Panc1 (cell line): ENCODE measurements around the gene MYH7B. TPM values are rescaled to one million over a fixed set of nuclear protein-coding genes. Genes with fewer than 3 reads are reported as not detected.

Source experiments
- ATAC-seq: fragments of 200-7000 bp; cut with Tn5 transposase; 2 replicates; pipeline ENCODE4 v1.9.1; 2020; ENCODE audit warnings: mild to moderate bottlenecking, moderate library complexity
- BruUV-seq: library from RNA; stranded (reverse); fragments of 400-500 nt; replicated peaks from 2 replicates; lab custom pipeline; 2021; lab: Mats Ljungman, UMichigan
- CTCF ChIA-PET: fragments of 300-600 bp; sonication (Branson Sonifier 250); formaldehyde crosslinking; loops from one replicate; lab custom pipeline; 2022; ENCODE audit warnings: antibody characterized with exemption; lab: Charles Lee
- POLR2A ChIA-PET: fragments of 300-600 bp; sonication (Branson Sonifier 250); formaldehyde crosslinking; loops from one replicate; lab custom pipeline; 2022; ENCODE audit warnings: antibody characterized with exemption; lab: Charles Lee
- DNase-seq: peaks from one replicate; pipeline ENCODE4 v3.0.0-alpha.2; 2010; ENCODE audit warnings: low read depth, low spot score
- H3K27ac ChIP-seq: 2 replicates; pipeline ENCODE4 v1.5.1; 2011; ENCODE audit warnings: mild to moderate bottlenecking, low read length, inconsistent platforms
- H3K27me3 ChIP-seq: fragments of 200-500 bp; sonication (Bioruptor generic); 2 replicates; pipeline ENCODE4 v1.6.0; 2014; ENCODE audit warnings: low read length, inconsistent platforms; ENCODE audit not compliant: control insufficient read depth, insufficient read depth
- H3K36me3 ChIP-seq: fragments of 200-500 bp; sonication (Bioruptor generic); 2 replicates; pipeline ENCODE4 v1.5.1; 2014; ENCODE audit warnings: inconsistent platforms, mild to moderate bottlenecking, low read length, moderate library complexity; ENCODE audit not compliant: control insufficient read depth, insufficient read depth
- H3K4me1 ChIP-seq: 2 replicates; pipeline ENCODE4 v1.5.1; 2011; ENCODE audit warnings: inconsistent platforms, mild to moderate bottlenecking, low read length, moderate library complexity; ENCODE audit not compliant: control insufficient read depth, insufficient read depth
- H3K4me3 ChIP-seq, 2 experiments: 2 replicates each; pipeline ENCODE4 v1.5.1; 2011 to 2012; ENCODE audit warnings: low read depth in 2 of 2, low read length in 2 of 2, mild to moderate bottlenecking in 2 of 2, inconsistent platforms in 1 of 2, moderate library complexity in 1 of 2
- H3K9me3 ChIP-seq: fragments of 200-500 bp; sonication (Bioruptor generic); 2 replicates; pipeline ENCODE4 v1.5.1; 2014; ENCODE audit warnings: low read depth, mild to moderate bottlenecking, inconsistent platforms, low read length, moderate library complexity; ENCODE audit not compliant: control insufficient read depth, insufficient read depth
- POLR2AphosphoS5 ChIP-seq: IDR thresholded peaks from 2 replicates; pipeline ENCODE4 v1.6.1; 2012; ENCODE audit warnings: mild to moderate bottlenecking, low read depth, low read length, moderate library complexity
- SIN3A ChIP-seq: IDR thresholded peaks from 2 replicates; pipeline ENCODE4 v1.6.1; 2012; ENCODE audit warnings: low read depth, mild to moderate bottlenecking, low read length, moderate library complexity, borderline replicate concordance; ENCODE audit not compliant: insufficient read depth
- TCF7L2 ChIP-seq: IDR thresholded peaks from 2 replicates; pipeline ENCODE4 v1.6.1; 2011; ENCODE audit warnings: mild to moderate bottlenecking, low read depth, low read length, inconsistent platforms
- in situ Hi-C: cut with HindIII; loops from 2 replicates; pipeline ENCODE4 v1.10.0; 2016; ENCODE audit warnings: low sequenced_read_pairs, low pct_unique_long_range_greater_than_20kb
- intact Hi-C: fragments of 100-400 bp; cut with micrococcal nuclease; formaldehyde crosslinking; loops from one replicate; pipeline ENCODE4 v1.10.0; 2022; ENCODE audit not compliant: unreplicated experiment
- total RNA-seq: library from RNA; stranded (reverse); gene quantifications from one replicate; pipeline ENCODE4 v1.2.1, GENCODE V29; 2021; ENCODE audit not compliant: unreplicated experiment
- TF ChIP-seq, protein P1 (sequence below), 2 experiments: IDR thresholded peaks; 2 replicates each; pipeline ENCODE4 v1.6.1; 2011 to 2012; ENCODE audit warnings: low read depth in 2 of 2, control low read depth in 1 of 2, low read length in 1 of 2, mild to moderate bottlenecking in 1 of 2, moderate library complexity in 1 of 2; ENCODE audit not compliant: insufficient read depth in 1 of 2
- TF ChIP-seq, protein P2 (sequence below): fragments of 450-650 bp; IDR thresholded peaks from 2 replicates; pipeline ENCODE4 v1.5.1; 2017; ENCODE audit warnings: mild to moderate bottlenecking

The MYH7B gene
- total RNA-seq, 1 experiment from 2014 or later: 0.59 TPM

- H3K36me3 ChIP-seq: no peaks in the 10 kb centered on the region
- ChIA-PET CTCF (no interaction called here), POLR2A (no interaction called here)
- no peak overlapping the region for H3K4me3 ChIP-seq
- in situ Hi-C loops: no loop called here
- DNase-seq: no peak
- H3K9me3 ChIP-seq: no peaks in the 10 kb centered on the region
- no TSS peak for BruUV-seq
- TF ChIP-seq SIN3A (no peak), TCF7L2 (no peak), POLR2AphosphoS5 (no peak)
- TF ChIP-seq, protein P1, sequence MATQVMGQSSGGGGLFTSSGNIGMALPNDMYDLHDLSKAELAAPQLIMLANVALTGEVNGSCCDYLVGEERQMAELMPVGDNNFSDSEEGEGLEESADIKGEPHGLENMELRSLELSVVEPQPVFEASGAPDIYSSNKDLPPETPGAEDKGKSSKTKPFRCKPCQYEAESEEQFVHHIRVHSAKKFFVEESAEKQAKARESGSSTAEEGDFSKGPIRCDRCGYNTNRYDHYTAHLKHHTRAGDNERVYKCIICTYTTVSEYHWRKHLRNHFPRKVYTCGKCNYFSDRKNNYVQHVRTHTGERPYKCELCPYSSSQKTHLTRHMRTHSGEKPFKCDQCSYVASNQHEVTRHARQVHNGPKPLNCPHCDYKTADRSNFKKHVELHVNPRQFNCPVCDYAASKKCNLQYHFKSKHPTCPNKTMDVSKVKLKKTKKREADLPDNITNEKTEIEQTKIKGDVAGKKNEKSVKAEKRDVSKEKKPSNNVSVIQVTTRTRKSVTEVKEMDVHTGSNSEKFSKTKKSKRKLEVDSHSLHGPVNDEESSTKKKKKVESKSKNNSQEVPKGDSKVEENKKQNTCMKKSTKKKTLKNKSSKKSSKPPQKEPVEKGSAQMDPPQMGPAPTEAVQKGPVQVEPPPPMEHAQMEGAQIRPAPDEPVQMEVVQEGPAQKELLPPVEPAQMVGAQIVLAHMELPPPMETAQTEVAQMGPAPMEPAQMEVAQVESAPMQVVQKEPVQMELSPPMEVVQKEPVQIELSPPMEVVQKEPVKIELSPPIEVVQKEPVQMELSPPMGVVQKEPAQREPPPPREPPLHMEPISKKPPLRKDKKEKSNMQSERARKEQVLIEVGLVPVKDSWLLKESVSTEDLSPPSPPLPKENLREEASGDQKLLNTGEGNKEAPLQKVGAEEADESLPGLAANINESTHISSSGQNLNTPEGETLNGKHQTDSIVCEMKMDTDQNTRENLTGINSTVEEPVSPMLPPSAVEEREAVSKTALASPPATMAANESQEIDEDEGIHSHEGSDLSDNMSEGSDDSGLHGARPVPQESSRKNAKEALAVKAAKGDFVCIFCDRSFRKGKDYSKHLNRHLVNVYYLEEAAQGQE (IDR thresholded peaks at IDR 0.05; ENCODE audit: insufficient read depth in 1 of 2, low read depth in 2 of 2, low read length in 1 of 2): no peak
- TF ChIP-seq, protein P2, sequence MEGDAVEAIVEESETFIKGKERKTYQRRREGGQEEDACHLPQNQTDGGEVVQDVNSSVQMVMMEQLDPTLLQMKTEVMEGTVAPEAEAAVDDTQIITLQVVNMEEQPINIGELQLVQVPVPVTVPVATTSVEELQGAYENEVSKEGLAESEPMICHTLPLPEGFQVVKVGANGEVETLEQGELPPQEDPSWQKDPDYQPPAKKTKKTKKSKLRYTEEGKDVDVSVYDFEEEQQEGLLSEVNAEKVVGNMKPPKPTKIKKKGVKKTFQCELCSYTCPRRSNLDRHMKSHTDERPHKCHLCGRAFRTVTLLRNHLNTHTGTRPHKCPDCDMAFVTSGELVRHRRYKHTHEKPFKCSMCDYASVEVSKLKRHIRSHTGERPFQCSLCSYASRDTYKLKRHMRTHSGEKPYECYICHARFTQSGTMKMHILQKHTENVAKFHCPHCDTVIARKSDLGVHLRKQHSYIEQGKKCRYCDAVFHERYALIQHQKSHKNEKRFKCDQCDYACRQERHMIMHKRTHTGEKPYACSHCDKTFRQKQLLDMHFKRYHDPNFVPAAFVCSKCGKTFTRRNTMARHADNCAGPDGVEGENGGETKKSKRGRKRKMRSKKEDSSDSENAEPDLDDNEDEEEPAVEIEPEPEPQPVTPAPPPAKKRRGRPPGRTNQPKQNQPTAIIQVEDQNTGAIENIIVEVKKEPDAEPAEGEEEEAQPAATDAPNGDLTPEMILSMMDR: no peak
- no peak overlapping the region for H3K27ac ChIP-seq
- H3K27me3 ChIP-seq: no peaks in the 10 kb centered on the region
- intact Hi-C loops: no loop called here
- no peak for ATAC-seq
- no peaks in the 10 kb centered on the region for H3K4me1 ChIP-seq
Measured at GRCh38 chr20:34916774-34917354, 38.8 kb upstream of the MYH7B start.

DNA sequence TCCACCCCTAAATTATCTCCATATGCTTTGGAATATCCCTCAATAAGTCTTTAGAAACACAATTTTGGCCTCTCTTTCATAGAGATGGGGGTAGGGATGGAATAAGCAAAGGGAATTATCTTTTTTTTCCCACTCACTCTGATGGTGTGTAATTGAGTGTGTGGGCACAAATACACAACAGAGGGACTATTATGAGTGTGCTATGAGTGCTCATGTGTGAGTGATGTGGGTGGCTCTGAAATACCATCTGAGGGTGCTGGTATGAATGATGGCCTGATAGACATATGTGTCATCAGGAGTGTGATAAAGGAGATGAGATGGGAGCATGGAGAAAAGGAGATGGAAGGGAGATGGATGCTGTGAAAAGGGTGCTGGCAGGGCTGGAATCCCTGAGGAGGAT lies 35.6 kb upstream of the MYH7B start:
- intact Hi-C loops (no loop called here), in situ Hi-C loops (no loop called here)
- H3K27me3 ChIP-seq: no peaks in the 10 kb centered on the region
- H3K4me1 ChIP-seq: no peaks in the 10 kb centered on the region
- no peaks in the 10 kb centered on the region for H3K9me3 ChIP-seq
- no peak for DNase-seq
- no peak overlapping the region for H3K27ac ChIP-seq
- CTCF ChIA-PET: no interaction called here
- no peak for ATAC-seq
- no peak overlapping the region for H3K4me3 ChIP-seq
- no peaks in the 10 kb centered on the region for H3K36me3 ChIP-seq
- no peak for TF ChIP-seq SIN3A
- TF ChIP-seq, protein P1 (IDR thresholded peaks at IDR 0.05; ENCODE audit: insufficient read depth in 1 of 2, low read depth in 2 of 2, low read length in 1 of 2): no peak
- no TSS peak for BruUV-seq
- POLR2A ChIA-PET: no interaction called here
